CD4-positive, alpha-beta T cell treated with Interleukin-6 at 100 ng/mL for 8 hours (primary cell): ENCODE measurements around the gene ZC3H12D.
A peak's percentile ranks its signal among the peaks of the same experiment; 100 is the strongest.
"Not testable (repeated sequence)": the region's sequence is repeated elsewhere in the genome, so short reads cannot be mapped to it uniquely, and the experiment has no call there.

Experiments
- DNase-seq: peaks from one replicate; pipeline ENCODE4 v3.0.0-alpha.2; 2020; ENCODE audit warnings: mixed read lengths, low spot score

Gene ZC3H12D

DNA sequence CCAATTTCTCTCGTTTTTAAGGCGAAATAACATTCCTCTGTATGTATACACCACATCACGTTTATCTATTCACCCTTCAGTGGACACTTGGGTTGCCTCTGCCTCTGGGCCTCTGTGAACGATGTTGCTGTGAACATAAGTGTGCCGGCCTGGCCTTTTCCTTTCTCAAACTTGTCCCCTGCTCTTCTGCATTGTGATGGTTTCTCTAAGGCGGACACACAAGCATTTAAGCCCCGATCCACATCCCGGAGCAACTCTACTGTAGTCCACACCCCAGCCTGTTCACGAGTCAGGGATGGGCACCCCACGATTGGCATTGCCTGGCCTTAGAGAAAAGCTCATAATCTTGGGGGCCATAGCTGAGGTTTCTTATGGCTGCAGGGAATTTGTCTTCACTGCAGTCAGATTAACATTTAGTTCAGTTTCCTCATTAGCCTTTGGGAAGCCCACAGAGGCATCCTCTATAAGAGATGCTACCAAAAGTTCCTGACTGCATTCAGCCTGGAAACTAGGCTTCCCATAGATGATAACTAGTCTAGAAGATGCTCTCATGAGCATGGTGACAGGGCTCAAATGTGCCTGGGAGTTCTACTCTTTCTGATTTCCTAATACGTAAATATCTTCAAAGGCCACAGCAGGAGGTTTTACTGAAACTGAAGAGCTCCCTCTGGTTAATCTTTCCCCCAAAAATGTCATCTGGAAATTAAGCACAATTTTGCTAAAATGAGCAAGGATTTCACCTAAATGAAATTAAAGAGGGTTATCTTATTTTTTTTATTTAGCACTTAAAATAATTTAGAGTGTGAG, 762 bp downstream of the ZC3H12D start:
- no peak for DNase-seq

DNA sequence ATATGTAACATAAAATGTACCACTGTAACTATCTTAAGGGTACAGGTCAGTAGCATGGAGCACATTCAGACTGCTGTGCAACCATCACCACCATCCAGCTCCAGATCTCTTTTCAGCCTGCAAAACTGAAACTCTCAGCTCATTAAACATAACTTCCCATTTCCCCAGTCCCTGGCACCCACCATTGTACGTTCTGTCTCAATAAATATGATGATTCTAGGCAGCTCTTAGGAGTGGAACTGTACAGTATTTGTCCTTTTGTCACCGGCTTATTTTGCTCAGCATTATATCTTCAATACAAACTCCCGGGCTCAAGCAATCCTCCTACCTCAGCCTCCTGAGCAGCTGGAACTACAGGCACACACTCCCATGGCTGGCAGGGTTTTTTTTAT, 1.5 kb downstream of the ZC3H12D start:
- DNase-seq, result no peak

DNA sequence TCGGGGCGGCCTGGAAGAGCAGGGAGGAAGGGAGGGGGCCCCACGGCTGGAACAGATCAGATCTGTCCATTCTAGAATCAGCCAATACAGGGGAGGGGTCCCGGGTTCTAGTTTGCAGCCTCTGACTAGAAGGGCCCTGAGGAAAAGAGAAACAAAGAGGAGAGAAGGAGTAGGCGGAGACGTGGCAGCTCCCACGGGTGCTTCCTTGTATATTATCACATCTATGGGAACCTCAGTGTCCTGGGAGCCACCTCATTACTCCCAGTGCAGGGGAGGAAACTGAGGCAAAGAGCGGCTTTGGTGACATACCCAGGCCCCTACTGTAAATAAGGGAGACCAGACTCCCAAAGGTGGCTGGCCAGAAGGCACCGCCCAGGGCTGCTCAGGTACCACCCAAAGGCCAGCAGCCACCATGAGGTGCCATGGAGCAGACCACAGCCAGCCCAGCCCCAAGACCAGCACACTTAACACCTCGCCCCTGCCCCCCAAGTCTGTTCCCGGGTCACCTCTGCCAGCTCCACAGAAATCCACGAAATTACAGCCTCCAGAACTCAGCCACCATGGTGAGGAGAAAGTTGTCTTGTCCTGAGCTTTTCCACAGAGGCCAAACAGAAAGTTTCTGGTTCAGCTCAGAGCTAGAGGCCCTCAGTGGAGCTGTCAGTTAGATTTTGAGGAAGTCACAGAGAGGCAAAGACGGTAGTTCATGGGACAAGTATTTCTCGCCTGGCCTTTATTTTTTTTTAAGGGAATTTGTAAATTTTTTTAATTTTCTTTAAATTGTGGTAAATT, 2.1 kb downstream of the ZC3H12D start:
- DNase-seq, result peak; percentile 29

DNA sequence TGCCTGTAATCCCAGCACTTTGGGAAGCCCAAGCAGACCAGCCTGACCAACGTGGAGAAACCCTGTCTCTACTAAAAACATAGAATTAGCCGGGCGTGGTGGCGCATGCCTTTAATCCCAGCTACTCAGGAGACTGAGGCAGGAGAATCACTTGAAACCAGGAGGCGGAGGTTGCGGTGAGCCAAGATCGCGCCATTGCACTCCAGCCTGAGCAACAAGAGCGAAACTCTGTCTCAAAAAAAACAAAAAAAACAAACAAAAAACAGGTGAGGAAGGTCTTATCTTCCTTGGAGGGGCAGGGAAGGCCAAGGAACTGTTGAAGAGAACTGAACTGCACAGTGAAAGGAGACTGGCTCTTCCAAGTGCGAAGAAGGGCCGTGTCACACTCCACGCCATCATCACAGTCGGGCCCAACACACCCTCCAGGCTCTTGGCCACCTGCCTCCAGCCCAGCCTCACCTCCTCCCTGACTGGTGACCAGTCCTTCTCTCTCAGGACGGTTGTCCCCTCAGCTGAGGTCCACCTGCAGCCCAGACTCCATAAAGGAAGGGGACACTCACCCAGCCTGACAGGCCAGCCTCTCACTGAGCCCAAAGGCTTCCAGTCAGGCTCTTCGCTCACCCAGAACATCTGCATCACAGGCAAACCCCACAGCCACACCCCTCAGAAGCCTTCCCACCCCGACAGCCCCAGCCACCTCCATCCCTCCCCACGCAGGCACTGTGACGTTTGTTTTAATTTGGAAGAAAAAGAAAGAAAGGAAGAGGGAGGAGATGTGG, 4.1 kb downstream of the ZC3H12D start:
- peak; percentile 47 for DNase-seq

DNA sequence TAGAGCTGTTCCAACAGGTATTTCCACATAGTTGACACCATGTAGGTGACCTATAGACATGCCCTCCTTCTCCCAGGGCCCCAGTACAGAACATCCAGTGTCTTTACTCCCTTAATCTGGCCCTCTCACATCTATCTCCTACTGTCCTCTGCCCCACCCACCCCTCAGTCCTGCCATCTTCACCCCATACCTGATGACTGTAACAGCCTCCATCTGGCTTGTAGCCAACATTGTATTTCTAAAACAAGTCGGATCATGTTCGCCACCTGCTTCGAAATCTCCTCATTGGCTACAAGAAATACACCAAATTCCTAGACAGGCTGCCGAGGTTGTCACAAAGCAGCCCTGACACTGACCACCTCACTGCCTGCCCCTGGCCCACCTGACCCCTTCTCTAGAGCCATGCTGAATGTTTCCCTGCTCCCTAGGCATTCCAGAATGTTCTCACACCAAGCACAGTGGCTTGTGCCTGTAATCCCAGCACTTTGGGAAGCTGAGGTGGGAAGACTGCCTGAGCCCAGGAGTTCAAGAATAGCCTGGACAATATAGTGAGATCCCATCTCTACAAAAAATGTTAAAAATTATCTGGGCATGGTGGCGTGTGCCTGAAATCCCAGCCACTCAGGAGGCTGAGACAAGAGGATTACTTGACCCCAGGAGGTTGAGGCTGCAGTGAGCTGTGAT, 6.0 kb downstream of the ZC3H12D start:
- DNase-seq, result no peak

DNA sequence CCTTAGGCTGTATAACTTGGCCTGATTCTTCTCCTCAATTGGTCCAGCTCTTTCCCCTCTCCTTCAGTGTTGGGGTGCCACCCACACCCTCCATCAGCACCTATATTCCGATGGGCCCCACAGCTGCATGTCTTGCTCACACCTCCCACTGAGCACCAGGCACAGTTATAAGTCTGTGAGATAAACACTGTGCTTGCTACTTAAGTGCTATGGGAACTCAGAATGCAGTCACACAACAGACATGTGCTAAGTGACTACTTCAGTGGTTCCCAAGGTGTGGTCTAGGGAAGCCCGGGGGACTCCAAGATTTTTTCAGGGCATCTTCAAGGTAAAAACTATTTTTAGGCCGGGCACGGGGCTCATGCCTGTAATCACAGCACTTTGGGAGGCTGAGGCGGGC, 7.3 kb downstream of the ZC3H12D start:
- no peak for DNase-seq

DNA sequence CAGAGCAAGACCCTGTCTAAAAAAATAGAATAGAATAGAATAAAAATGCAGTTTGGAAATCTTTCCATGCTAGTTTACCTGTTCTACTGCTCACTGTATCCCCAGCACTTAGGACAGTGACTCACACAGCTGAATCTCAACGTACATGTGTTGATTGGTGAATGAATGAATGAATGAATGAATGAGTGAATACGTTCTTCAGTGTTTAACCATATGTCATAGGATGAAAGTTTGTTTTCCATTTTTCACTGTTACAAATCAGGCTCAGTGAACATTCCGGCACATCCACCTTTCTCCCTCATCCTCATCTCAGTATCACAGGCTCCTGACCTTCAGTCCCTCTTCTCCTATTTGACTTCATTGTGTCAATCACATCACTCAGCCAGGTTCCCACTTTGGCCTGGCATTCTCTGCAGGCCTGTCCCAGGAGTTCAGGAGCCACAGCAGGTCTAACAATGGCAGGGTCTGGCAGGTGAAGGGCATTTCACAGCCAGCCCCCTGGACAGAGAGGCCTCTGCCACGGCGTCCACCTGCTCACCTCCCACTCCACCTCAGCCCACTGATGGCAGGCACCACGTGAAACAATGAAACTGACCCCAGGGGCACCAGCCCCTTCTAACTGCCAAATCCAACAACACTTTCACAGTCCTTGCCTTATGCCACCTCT, 7.9 kb downstream of the ZC3H12D start:
- DNase-seq, result no peak

DNA sequence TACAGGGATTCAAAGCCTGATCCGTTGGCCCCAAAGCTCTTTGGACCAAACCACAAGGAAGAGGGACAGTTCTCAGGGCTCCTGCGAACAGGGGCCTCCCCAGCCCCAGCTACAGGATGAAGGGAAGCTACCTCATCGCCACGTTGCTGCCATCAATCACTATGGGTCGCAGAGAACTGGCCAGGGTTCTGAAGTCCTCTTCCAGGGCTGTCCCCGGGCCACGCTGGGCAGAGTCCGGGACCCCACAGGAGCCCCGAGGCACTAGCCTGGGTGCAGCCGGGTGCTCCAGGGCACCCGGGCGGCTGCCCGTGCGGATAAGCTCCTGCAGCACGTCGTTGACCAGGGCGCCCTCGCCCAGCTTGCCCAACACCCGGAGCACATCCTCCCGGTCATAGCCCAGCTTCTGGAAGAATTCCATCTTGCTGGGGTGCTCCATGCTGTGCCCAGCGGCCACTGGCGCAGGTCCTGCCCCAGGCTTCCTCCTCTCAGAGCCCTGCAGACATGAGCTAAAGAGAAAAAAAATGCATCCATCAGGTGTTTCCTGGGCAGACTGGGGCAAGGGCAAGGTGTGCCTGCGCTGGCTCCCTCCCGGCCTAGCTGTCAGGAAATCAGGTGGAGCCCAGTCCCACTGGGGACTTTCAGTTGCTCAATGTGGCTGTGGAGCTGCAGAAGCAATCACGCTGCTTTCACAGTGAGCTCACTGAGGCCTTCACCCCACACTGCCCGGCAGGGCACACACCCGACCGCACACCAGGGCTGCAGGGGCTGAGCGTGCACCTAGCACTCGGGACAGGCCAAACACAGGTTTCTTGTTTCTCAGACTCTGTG, 10.5 kb downstream of the ZC3H12D start:
- no peak for DNase-seq

DNA sequence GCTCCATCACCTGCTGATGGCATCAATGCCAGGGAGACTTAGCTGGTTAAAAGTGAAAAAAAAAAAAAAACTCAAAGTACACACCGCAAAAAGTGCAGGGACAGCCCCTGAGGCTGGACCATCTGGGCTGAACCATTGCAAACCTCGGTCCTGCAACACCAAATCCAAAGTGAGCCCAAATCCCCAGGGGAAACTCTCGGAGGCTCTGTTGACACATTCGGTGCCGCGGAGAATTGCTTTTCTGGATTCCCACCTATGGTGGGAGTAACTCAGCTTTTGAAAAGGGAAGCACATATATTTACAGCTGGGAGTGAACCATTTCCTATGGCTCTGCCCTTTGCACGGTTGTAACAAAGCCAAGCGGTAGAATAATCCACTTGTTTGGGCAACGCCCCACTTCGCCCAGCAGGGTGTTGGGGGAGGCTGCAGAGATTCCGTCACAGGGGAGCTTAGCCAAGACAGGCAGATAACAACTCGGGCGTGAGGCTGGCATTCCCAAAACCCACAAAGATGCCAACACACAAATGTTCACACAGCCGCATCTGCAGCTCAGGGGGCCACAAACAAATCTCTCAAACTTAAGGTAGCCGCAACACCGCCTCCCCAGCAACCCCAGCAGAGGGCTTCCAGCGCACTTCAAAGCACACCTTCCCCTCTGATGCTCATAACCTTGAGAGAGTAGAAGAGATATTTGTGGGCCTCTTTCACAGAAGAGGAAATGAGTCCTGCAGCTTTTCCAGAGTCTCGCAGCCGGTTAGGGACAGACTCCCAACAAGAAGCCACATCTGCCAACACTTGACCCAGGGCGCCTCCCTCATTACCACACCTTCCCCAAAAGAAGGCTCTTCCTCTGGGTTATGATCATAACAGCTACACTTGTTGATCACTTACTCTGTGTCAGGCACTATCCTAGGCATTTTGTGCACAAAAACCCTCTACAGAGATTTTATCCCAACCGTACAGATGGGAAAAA, 11.4 kb downstream of the ZC3H12D start:
- no peak for DNase-seq

DNA sequence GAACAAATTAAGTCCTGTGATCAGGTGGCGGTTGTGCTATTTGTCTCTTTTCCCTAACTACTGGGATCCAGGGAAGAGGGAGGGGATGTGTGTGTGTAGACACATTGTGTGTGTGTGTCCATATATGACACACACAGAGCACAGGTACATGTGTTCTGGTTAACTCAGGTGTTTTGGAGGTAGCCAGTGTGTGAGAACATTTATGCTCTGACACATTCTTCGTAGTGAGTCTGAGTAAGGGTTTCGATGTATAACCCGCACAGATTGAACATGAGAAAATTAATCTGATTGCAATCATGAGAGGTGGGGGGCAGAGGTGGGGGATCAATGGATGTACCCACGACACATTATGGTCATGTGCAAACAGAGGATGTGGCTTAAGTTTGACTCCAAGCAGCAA, 12.6 kb downstream of the ZC3H12D start:
- DNase-seq, result no peak

DNA sequence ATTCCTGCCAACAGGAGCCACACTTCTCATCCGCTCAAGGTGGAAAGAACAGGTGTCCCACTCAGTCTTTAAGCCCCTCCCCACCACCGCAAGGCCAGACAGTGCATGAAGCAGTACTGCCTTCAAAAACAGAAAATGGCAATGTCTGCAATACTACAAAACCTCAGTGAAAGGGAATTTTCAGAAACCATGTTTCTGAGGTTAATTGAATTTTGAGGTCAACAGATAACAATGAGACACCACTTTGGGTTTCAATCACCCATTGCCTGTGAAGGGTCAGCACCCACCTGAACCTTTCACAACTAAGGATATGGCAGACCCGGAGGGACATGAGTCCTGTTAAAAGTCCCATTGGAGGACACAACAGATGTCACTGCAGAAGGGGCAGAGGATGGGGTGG, 13.0 kb downstream of the ZC3H12D start:
- no peak for DNase-seq

DNA sequence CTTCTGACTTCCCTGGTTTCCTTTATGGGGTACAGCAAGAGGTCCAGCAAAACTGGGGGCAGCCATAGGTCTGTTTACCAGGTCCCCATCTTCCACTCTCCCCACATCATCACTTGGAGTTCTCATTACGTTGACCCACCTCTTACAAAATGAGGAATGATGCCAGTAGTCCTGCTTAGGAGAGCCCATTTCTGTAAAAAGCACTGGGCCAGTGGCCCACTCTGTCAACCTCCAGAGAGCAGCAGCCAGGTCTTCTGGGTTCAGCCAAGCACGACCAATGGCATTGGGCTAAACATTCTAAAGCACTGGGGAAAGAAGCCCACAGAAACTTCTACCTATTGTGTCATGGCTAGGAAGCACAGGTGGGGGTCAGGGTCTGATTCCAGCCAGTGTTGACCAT, 13.9 kb downstream of the ZC3H12D start:
- no peak for DNase-seq

DNA sequence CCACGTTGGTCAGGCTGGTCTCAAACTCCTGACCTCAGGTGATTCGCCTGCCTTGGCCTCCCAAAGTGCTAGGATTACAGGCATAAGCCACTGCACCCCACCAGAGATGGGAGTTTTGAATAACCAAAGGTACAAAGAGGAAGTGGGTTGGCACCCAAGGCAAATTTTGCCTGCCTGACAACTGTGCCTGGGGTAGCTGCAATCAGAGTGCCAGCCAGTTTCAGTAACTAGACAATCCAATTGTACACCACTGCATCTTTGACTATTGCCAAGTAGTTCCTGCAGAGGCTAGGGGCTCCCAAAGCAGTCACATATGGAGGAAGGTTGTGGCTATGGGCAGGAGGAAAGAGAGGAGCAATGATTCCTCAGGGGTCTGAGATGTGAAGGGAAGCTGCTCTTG, 16.6 kb downstream of the ZC3H12D start:
- no peak for DNase-seq

DNA sequence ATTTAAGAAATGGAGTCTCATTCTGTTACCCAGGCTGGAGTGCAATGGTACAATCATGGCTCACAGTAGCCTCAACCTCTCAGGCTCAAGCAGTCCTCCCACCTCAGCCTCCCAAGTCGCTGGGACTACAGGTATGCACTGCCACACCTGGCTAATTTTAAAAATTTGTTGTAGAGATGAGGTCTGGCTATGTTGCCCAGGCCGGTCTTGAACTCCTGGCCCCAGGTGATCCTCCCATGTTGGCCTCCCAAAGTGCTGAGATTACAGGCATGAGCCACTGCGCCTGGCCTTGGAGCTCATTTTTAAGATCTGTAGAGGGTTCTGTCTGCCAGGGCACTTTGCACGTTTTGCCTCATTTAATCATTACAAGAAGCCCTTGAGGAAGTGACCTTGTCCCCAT, 17.5 kb downstream of the ZC3H12D start:
- no peak for DNase-seq

DNA sequence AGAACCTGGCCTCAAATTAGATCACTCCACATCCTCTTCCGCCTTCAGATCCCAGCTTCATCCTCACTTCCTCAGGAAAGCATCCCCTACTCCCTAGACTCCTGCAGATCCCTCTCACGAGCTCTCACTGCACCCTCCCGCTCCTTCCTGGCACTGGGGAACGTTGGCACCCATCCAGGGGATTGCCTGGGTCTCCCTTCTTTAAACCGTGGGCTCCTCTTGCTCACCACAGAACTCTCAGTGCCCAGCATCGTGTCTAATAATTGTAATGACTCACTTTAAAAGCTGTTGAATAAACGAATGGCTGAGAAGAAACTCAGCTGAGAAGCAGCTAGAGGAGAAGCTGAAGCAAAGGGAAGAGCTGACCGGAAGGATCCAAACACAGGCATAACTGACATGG, 20.4 kb downstream of the ZC3H12D start:
- DNase-seq, result no peak

DNA sequence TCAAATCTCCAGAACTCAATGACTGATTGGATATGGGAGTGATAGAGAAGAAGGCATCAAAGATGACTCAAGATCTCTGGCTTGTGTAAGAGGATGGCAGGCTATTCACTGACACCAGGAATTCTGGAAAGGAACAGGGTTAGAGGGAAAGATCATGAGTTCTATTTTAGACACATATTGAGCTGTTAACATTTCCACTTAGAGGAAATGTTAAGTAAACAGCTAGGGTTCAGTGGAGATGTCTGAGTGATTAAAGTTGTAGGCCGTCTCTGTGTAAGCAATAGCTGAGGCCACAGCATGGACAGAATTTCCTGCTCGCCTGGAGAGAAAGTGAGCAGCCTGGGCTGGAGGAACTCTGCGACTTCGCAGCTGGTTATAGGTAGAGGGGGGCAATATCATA, 21.0 kb downstream of the ZC3H12D start:
- no peak for DNase-seq

DNA sequence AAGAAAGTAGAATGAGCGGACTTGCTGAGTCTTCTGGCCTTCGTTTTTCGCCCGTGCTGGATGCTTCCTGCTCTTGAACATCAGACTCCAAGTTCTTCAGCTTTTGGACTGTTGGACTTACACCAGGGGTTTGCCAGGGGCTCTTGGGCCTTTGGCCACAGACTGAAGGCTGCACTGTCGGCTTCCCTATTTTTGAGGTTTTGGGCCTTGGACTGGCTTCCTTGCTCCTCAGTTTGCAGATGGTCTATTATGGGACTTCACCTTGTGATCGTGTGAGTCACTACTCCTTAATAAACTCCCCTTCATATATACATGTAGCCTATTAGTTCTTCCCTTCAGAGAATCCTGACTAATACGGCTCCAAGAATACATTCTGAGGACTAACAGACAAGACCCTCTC, 22.1 kb downstream of the ZC3H12D start:
- not testable (repeated sequence) for DNase-seq

DNA sequence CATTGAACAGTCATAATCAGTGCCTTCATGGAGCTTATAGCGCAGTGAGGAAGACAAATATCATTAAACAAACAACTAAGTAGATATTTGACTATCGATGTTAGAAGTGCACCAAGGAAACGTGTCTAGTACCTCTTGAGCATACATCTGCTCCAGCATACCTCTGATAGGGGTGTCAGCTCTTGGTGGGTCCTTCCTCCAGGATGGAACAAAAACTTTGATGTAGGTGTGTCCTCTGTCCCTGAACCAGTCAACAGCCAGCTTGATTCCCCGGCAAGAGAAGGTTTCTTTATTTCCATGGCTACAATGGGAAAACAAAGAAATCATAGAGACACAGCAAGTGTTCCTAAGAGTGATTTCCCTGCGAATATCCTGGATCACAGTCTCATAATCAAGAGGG, 23.1 kb downstream of the ZC3H12D start:
- DNase-seq, result no peak

DNA sequence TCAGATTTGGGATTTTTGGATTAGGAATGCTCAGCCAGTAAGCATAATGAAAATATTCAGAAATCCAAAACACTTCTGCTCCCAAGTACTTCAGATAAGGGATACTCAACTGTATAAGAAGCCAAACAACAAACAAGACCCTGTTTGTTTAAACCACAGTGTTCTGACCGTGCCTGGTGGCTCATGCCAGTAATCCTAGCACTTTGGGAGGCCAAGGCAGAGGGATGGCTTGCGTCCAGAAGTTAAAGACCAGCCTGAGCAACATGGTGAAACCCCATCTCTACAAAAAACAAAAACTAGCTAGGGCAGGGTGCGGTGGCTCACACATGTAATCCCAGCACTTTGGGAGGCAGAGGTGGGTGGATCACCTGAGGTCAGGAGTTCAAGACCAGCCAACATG, 24.6 kb downstream of the ZC3H12D start:
- not testable (repeated sequence) for DNase-seq

DNA sequence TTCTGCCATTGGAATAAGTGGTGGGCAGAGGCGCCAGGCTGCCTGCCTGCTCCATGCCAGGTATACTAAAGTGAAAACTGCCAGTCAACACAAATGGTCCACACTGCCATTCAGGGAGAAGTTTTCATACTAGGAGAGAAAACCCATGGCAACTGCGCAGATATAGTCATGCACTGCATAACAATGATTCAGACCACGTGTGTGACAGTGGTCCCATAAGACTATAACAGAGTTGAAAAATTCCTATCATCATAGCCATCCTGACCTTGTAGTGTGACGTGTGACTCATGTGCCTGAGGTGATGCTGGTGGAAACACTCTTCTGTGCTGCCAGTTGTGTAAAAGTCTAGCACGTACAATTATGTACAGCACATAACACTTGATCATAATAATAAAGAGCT, 25.1 kb downstream of the ZC3H12D start:
- no peak for DNase-seq
